Stimulated activated naive CD8-positive, alpha-beta T cell treated with anti-CD3 and anti-CD28 coated beads, Interleukin-15, Interleukin-2, amounts not matched to agents 100 U/mL and 50 U/mL, for 24 hours (primary cell): ENCODE data around the gene BAIAP2L2.
"Not testable (repeated sequence)": the region's sequence is repeated elsewhere in the genome, so short reads cannot be mapped to it uniquely, and the experiment has no call there.

Source experiments
- ATAC-seq: fragments of 150-1000 bp; cut with Tn5 transposase; one replicate; pipeline ENCODE4 v1.10.0; 2021
- DNase-seq: peaks from one replicate; pipeline ENCODE4 v3.0.0; 2021

Gene BAIAP2L2

DNA sequence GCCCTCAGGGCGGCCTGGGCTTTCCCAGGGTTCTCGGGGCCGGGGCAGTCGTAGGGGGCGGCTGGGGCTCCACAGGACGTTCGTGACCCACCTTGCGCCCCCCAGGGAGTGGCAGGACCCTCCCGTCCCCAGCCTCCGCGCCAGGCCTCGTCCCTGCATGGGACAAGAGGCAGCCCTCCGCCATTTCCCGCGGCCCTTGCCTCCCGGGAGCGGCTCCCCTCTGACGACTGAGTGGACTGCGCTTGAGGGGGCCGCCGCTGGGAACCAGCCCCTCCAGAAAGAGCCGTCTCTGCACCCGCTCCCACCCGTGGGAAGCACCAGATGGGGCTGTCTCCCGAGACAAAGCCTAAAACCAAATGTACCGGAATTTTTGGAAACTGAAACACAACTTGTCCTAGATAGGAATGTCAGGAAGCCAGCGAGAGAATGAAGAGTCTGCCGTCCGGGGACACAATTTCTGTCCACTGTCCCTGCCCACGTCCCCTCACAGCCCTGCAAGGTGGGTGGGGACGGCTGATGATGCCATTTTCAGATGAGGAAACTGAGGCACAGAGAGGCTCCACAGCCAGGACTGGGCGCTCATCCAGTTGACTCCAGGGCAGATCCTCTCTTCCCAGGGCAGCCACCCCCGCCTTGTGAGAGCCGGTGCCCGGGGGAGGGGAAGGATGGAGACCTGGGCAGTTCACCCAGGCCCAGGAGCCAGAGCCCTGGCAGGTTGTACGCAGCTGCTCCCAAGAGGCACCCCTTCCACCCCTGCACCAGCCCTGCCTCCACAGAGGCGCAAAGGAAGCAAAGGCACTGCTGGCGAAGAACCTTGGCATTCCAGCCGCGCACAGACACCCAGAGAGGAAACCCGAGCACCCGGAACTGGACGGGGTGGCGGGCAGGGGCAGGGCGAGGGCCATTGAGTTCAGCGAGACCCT, 71.3 kb downstream of the BAIAP2L2 start:
- no peak for DNase-seq
- no peak for ATAC-seq

GRCh38 chr22:38038426-38038825, 72.1 kb downstream of the BAIAP2L2 start:
- ATAC-seq (no peak), DNase-seq (no peak)

DNA sequence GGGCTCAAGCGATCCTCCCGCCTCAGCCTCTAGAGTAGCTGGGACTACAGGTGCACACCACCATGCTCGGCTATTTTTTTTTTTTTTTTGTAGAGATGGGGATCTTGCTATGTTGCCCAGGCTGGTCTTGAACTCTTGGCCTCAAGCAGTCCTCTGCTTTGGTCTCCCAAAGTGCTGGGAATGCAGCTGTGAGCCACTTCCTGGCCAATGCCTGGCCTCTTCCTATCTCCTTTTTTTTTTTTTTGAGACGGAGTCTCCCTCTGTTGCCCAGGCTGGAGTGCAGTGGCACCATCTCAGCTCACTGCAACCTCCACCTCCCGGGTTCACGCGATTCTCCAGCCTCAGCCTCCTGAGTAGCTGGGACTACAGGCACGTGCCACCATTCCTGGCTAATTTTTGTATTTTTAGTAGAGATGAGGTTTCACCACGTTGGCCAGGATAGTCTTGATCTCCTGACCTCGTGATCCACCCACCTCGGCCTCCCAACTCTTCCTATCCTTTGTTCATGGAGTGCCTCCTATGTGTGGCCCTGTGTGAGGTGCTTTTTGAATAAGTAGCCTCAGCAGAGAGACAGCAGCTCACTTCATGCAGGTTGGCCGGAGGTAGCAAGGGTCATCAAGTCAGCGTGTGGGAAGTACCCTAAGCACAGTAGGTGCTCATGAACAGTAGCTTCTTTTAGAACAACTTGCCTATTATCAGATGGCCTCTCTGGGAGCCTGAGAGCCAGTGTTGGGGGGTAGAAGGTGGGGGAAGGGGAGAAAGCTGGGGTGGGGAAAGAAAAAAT, 72.9 kb downstream of the BAIAP2L2 start:
- ATAC-seq, DNase-seq: not testable (repeated sequence)

DNA sequence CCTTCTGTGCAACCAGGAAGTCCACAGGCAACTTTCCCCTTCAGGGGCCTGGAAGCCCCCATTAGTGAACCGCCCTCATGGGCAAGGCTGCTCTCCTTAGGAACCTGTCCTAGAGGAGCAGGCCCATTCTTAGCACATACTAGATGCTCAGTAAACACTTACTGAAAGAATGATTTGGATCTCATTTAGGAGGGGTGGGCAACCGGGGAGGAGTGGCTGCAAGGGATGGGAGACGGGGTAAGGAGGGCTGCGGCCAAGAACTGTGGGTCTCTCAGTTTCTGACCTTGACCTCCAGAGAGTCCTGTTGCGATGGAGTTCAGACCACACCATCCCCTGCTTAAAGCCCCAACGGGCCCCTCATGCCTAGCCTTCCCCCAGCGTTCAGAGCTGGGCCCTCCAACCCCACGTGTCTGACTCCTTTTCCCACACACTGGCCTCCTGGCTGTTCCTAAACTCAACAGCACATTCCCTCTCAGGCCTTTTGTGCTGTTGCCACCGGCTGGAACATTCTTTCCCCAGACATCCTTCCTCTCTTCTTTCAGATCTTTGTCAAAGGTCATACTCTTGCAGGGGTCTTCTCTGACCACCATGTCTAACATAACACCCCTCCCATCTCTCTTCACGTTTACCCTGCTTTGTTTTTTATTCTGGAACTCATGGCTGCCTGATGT, 74.0 kb downstream of the BAIAP2L2 start:
- DNase-seq (no peak), ATAC-seq (no peak)

DNA sequence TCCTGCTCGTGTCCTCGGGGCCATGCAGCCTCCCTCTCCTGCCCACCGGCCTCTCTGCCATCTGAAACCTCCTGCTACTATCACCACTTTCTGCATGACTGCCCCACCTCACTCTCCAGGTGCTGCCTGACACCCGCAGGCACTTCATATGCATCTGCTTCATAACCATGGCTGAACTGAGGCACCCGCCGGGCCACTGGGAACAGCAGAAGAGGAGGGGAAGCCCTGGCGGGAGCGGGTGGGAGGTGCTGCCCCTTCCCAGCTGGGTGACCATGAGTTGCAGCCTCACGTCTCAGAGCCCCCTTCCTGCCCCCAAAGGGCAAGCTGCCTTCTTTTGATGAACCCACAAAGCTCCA, 75.0 kb downstream of the BAIAP2L2 start:
- ATAC-seq (no peak), DNase-seq (no peak)
